ENCODE data around the gene SERPINE3. TPM values are rescaled to one million over a fixed set of nuclear protein-coding genes. Genes with fewer than 3 reads are reported as not detected.

The SERPINE3 gene
- total and polyA plus RNA-seq, 2 donors (not counting 1 experiment from before 2014, with no cell fraction given): not detected

GRCh38 chr13:51339952-51340732 lies 651 bp downstream of the SERPINE3 start:
- Histone ChIP-seq H3K27ac (ENCODE audit: insufficient read depth, low read length) (no peak overlapping the region), H3K4me1 (ENCODE audit: control insufficient read depth, extremely low read depth, insufficient read depth, low read length) (no peaks in the 10 kb centered on the region), H3K9me3 (ENCODE audit: control insufficient read depth, insufficient read depth, low read depth, low read length) (no peaks in the 10 kb centered on the region), H3K27me3 (ENCODE audit: control insufficient read depth, insufficient read depth, low read length) (no peaks in the 10 kb centered on the region), H3K79me2 (ENCODE audit: control insufficient read depth, insufficient read depth, low read length) (no peaks in the 10 kb centered on the region), H3K4me3 (replicated peaks in 1 of 4; ENCODE audit: control extremely low read depth in 1 of 4, insufficient read depth in 1 of 4, low read depth in 3 of 4, low read length in 4 of 4) (no peak overlapping the region), H4K20me1 (ENCODE audit: control insufficient read depth, extremely low read depth, insufficient read depth, low read length) (no peaks in the 10 kb centered on the region), H3K9ac (ENCODE audit: insufficient read depth, low read length) (no peak overlapping the region), H2AFZ (ENCODE audit: low read length) (no peak overlapping the region), H3K36me3 (ENCODE audit: control insufficient read depth, insufficient read depth, low read length) (no peaks in the 10 kb centered on the region), H3K4me2 (ENCODE audit: extremely low read depth, insufficient read depth, low read length) (no peak overlapping the region)
- no peak for DNase-seq (ENCODE audit: low read depth in 2 of 2)
- no peak for TF ChIP-seq EZH2 (IDR thresholded peaks at IDR 0.05; ENCODE audit: low read length, missing control alignments)
- TF ChIP-seq CTCF (conservative IDR thresholded peaks at IDR 0.05 in 1 of 2, IDR thresholded peaks at IDR 0.05 in 1 of 2; ENCODE audit: low read depth in 1 of 2, low read length in 2 of 2): no peak

- no peaks in the 10 kb centered on the region for H4K20me1 ChIP-seq (ENCODE audit: control insufficient read depth, extremely low read depth, insufficient read depth, low read length)
- H3K79me2 ChIP-seq (ENCODE audit: control insufficient read depth, insufficient read depth, low read length): no peaks in the 10 kb centered on the region
- H2AFZ ChIP-seq (ENCODE audit: low read length): no peak overlapping the region
- no peaks in the 10 kb centered on the region for H3K4me1 ChIP-seq (ENCODE audit: control insufficient read depth, extremely low read depth, insufficient read depth, low read length)
- no peaks in the 10 kb centered on the region for H3K9me3 ChIP-seq (ENCODE audit: control insufficient read depth, insufficient read depth, low read depth, low read length)
- no peak for DNase-seq (ENCODE audit: low read depth in 2 of 2)
- H3K4me3 ChIP-seq (replicated peaks in 1 of 4; ENCODE audit: control extremely low read depth in 1 of 4, insufficient read depth in 1 of 4, low read depth in 3 of 4, low read length in 4 of 4): no peak overlapping the region
- no peaks in the 10 kb centered on the region for H3K27me3 ChIP-seq (ENCODE audit: control insufficient read depth, insufficient read depth, low read length)
- H3K36me3 ChIP-seq (ENCODE audit: control insufficient read depth, insufficient read depth, low read length): no peaks in the 10 kb centered on the region
- no peak overlapping the region for H3K4me2 ChIP-seq (ENCODE audit: extremely low read depth, insufficient read depth, low read length)
- H3K9ac ChIP-seq (ENCODE audit: insufficient read depth, low read length): no peak overlapping the region
- TF ChIP-seq EZH2 (IDR thresholded peaks at IDR 0.05; ENCODE audit: low read length, missing control alignments): no peak
- no peak for TF ChIP-seq CTCF (conservative IDR thresholded peaks at IDR 0.05 in 1 of 2, IDR thresholded peaks at IDR 0.05 in 1 of 2; ENCODE audit: low read depth in 1 of 2, low read length in 2 of 2)
- no peak overlapping the region for H3K27ac ChIP-seq (ENCODE audit: insufficient read depth, low read length)
These were observed 1.7 kb downstream of the SERPINE3 start for GRCh38 chr13:51341232-51341631.

GRCh38 chr13:51341791-51342190 lies 2.3 kb downstream of the SERPINE3 start:
- TF ChIP-seq EZH2 (IDR thresholded peaks at IDR 0.05; ENCODE audit: low read length, missing control alignments): no peak
- no peak for TF ChIP-seq CTCF (conservative IDR thresholded peaks at IDR 0.05 in 1 of 2, IDR thresholded peaks at IDR 0.05 in 1 of 2; ENCODE audit: low read depth in 1 of 2, low read length in 2 of 2)
- Histone ChIP-seq H3K9me3 (ENCODE audit: control insufficient read depth, insufficient read depth, low read depth, low read length) (no peaks in the 10 kb centered on the region), H3K4me3 (replicated peaks in 1 of 4; ENCODE audit: control extremely low read depth in 1 of 4, insufficient read depth in 1 of 4, low read depth in 3 of 4, low read length in 4 of 4) (no peak overlapping the region), H3K27ac (ENCODE audit: insufficient read depth, low read length) (no peak overlapping the region), H3K27me3 (ENCODE audit: control insufficient read depth, insufficient read depth, low read length) (no peaks in the 10 kb centered on the region), H4K20me1 (ENCODE audit: control insufficient read depth, extremely low read depth, insufficient read depth, low read length) (no peaks in the 10 kb centered on the region), H3K9ac (ENCODE audit: insufficient read depth, low read length) (no peak overlapping the region), H3K4me1 (ENCODE audit: control insufficient read depth, extremely low read depth, insufficient read depth, low read length) (no peaks in the 10 kb centered on the region), H3K36me3 (ENCODE audit: control insufficient read depth, insufficient read depth, low read length) (no peaks in the 10 kb centered on the region), H2AFZ (ENCODE audit: low read length) (no peak overlapping the region), H3K4me2 (ENCODE audit: extremely low read depth, insufficient read depth, low read length) (no peak overlapping the region), H3K79me2 (ENCODE audit: control insufficient read depth, insufficient read depth, low read length) (no peaks in the 10 kb centered on the region)
- DNase-seq (ENCODE audit: low read depth in 2 of 2): no peak
